PC-9 (cell line): ENCODE data around the gene TAF1A. TPM values are rescaled to one million over a fixed set of nuclear protein-coding genes. Genes with fewer than 3 reads are reported as not detected.

Experiments used
- BruUV-seq: library from RNA; stranded (reverse); fragments of 400-500 nt; replicated peaks from 2 replicates; lab custom pipeline; 2021; lab: Mats Ljungman, UMichigan
- CTCF ChIA-PET: fragments of 300-600 bp; sonication (Branson Sonifier 250); formaldehyde crosslinking; loops from one replicate; lab custom pipeline; 2022; ENCODE audit warnings: antibody characterized with exemption; lab: Charles Lee
- POLR2A ChIA-PET: fragments of 300-600 bp; sonication (Branson Sonifier 250); formaldehyde crosslinking; loops from one replicate; lab custom pipeline; 2022; ENCODE audit warnings: antibody characterized with exemption; ENCODE audit not compliant: unreplicated experiment; lab: Charles Lee
- DNase-seq, 2 experiments: peaks; one replicate each; pipeline versions ENCODE4 v3.0.0 to v3.0.0-alpha.2; 2015 to 2022; ENCODE audit warnings: mixed read lengths in 1 of 2
- H2AFZ ChIP-seq: fragments of 200-600 bp; sonication (generic); 2 replicates; pipeline ENCODE4 v1.8.1; 2017; ENCODE audit warnings: antibody characterized with exemption
- H3F3A ChIP-seq: fragments of 200-600 bp; sonication (generic); 2 replicates; pipeline ENCODE4 v1.8.1; 2017; ENCODE audit warnings: antibody characterized with exemption, mild to moderate bottlenecking, low read depth; ENCODE audit not compliant: insufficient read depth
- H3K27ac ChIP-seq: fragments of 200-600 bp; sonication (generic); 2 replicates; pipeline ENCODE4 v1.6.1; 2016; ENCODE audit warnings: mixed run types
- H3K27me3 ChIP-seq: fragments of 200-600 bp; sonication (generic); 2 replicates; pipeline ENCODE4 v1.6.1; 2016; ENCODE audit warnings: low read depth, mixed run types; ENCODE audit not compliant: insufficient read depth
- H3K36me3 ChIP-seq: fragments of 200-600 bp; sonication (generic); 2 replicates; pipeline ENCODE4 v1.6.1; 2016; ENCODE audit warnings: low read depth, mixed run types
- H3K4me1 ChIP-seq: fragments of 200-600 bp; sonication (generic); replicated peaks from 2 replicates; pipeline ENCODE4 v1.6.1; 2016; ENCODE audit warnings: mixed run types; ENCODE audit not compliant: insufficient read depth
- H3K4me2 ChIP-seq: fragments of 200-600 bp; sonication (generic); 2 replicates; pipeline ENCODE4 v1.6.1; 2017; ENCODE audit warnings: mixed run types
- H3K4me3 ChIP-seq: fragments of 200-600 bp; sonication (generic); 2 replicates; pipeline ENCODE4 v1.6.1; 2016; ENCODE audit warnings: mixed run types
- H3K79me2 ChIP-seq: fragments of 200-600 bp; sonication (generic); 2 replicates; pipeline ENCODE4 v1.6.1; 2017; ENCODE audit warnings: low read depth, mixed run types
- H3K9me2 ChIP-seq: fragments of 200-600 bp; sonication (generic); 2 replicates; pipeline ENCODE4 v1.8.1; 2017; ENCODE audit warnings: mild to moderate bottlenecking; ENCODE audit not compliant: insufficient read depth
- H3K9me3 ChIP-seq: fragments of 200-600 bp; sonication (generic); 2 replicates; pipeline ENCODE4 v1.8.1; 2016; ENCODE audit warnings: low read depth; ENCODE audit not compliant: insufficient read depth
- H4K20me1 ChIP-seq: fragments of 200-600 bp; sonication (generic); 2 replicates; pipeline ENCODE4 v1.8.1; 2017; ENCODE audit not compliant: insufficient read depth
- EZH2 ChIP-seq: fragments of 200-600 bp; sonication (generic); IDR thresholded peaks from 2 replicates; pipeline ENCODE4 v1.8.0; 2017; ENCODE audit warnings: antibody characterized with exemption, low read depth
- intact Hi-C: fragments of 100-400 bp; cut with micrococcal nuclease; formaldehyde crosslinking; loops from one replicate; pipeline ENCODE4 v1.10.0; 2022; ENCODE audit not compliant: unreplicated experiment
- total RNA-seq: library from RNA; stranded (reverse); gene quantifications from 2 replicates; pipeline ENCODE4 v1.2.3, GENCODE V29; 2021
- TF ChIP-seq, protein P1 (sequence below): fragments of 200-600 bp; sonication (generic); conservative IDR thresholded peaks from 2 replicates; pipeline ENCODE4 v1.6.1; 2017; ENCODE audit warnings: mixed run types, antibody characterized with exemption, mild to moderate bottlenecking, moderate library complexity

The TAF1A gene
- total RNA-seq, 1 experiment from 2014 or later, result 18.4 TPM

DNA sequence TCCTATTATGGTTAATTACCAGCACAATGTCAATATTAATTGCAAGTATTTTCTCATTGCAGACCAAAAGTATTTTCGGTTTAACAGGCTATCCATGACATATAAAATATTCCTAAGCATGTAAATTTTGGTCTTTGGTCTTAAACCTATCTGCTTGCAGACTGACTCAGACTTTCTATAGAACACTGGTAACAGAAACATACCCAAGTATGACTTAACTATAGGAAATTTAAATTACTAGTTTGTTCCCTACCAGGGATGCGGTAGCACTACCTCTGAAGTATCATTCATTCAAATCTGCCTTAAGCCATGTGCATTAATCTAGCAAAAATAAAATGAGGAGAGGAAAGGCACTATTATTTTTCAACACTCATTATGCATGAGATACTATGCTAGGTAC lies 2.9 kb downstream of the TAF1A start:
- Histone ChIP-seq H3K79me2 (peaks cover 77% of the 10 kb centered on the region), H4K20me1 (no peaks in the 10 kb centered on the region), H3K27ac (no peak overlapping the region), H3K4me2 (peak overlapping the region; percentile 34), H3K9me2 (no peaks in the 10 kb centered on the region), H3K27me3 (no peaks in the 10 kb centered on the region), H3K4me1 (peaks cover 48% of the 10 kb centered on the region), H3F3A (peaks cover 13% of the 10 kb centered on the region), H3K36me3 (peaks cover 52% of the 10 kb centered on the region), H2AFZ (no peak overlapping the region), H3K4me3 (no peak overlapping the region), H3K9me3 (no peaks in the 10 kb centered on the region)
- DNase-seq, result no peak
- no TSS peak for BruUV-seq
- ChIA-PET POLR2A (no interaction called here), CTCF (no interaction called here)
- TF ChIP-seq EZH2, result no peak
- TF ChIP-seq, protein P1, sequence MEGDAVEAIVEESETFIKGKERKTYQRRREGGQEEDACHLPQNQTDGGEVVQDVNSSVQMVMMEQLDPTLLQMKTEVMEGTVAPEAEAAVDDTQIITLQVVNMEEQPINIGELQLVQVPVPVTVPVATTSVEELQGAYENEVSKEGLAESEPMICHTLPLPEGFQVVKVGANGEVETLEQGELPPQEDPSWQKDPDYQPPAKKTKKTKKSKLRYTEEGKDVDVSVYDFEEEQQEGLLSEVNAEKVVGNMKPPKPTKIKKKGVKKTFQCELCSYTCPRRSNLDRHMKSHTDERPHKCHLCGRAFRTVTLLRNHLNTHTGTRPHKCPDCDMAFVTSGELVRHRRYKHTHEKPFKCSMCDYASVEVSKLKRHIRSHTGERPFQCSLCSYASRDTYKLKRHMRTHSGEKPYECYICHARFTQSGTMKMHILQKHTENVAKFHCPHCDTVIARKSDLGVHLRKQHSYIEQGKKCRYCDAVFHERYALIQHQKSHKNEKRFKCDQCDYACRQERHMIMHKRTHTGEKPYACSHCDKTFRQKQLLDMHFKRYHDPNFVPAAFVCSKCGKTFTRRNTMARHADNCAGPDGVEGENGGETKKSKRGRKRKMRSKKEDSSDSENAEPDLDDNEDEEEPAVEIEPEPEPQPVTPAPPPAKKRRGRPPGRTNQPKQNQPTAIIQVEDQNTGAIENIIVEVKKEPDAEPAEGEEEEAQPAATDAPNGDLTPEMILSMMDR, result no peak
- intact Hi-C loops, result no loop called here

DNA sequence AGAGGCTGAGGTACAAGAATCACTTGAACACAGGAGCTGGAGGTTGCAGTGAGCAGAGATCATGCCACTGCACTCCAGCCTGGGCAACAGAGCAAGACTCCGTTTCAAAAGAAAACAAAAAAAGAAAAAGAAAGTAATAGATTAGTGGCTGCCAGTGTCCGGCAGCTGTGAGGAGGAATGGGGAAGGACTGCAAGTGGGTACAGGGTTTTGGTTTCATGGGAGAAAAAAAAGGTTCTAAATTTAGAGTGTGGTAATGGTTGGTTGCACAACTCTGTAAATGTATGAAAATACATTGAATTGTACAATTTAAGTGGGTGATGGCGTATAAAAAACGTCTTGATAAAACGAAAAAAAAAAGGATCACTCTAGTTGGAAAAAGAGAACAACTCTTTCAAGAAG lies 6.7 kb downstream of the TAF1A start:
- Histone ChIP-seq H3K4me2 (no peak overlapping the region; the same call in 1 of the 2 replicates), H3K79me2 (peaks cover 82% of the 10 kb centered on the region), H3F3A (peaks cover 13% of the 10 kb centered on the region), H3K9me2 (0 out of 2 replicates have a peak, but pooled peaks cover 4% of the 10 kb centered on the region), H3K4me1 (peaks cover 38% of the 10 kb centered on the region), H3K4me3 (no peak overlapping the region), H3K27me3 (no peaks in the 10 kb centered on the region), H2AFZ (no peak overlapping the region), H4K20me1 (0 out of 2 replicates have a peak, but pooled peaks cover 3% of the 10 kb centered on the region), H3K36me3 (peaks cover 72% of the 10 kb centered on the region), H3K9me3 (no peaks in the 10 kb centered on the region), H3K27ac (peak overlapping the region; percentile 69)
- intact Hi-C loops, result no loop called here
- ChIA-PET POLR2A (no interaction called here), CTCF (no interaction called here)
- TF ChIP-seq EZH2, result no peak
- TF ChIP-seq, protein P1, result no peak
- no peak for DNase-seq
- no TSS peak for BruUV-seq

DNA sequence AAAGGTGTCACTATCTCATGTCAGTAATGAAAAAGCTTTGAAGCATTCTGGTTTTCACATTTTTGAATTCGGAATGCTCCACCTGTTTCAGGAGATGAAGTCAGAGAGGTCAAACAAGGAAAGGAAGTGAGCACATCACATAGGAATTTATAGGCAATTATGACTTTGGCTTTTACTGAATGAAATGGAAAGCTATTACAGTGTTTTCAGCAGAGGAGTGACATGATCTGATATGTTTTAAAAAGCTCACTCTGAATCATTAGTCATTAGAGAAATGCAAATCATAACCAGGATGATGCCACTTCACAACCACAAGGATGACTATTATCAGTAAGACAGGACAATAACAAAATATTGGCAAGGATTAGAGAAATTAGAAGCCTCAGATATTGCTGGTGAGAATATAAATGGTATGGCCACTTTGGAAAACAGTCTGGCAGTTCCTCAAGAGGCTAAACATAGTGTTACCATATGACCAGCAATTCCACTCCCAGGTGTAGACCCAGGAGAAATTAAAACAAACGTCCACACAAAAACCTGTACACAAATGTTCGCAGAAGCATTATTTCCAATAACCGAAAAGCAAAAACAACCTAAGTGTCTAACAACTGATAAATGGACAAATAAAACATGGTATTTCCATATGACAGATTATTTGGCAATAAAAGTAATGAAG lies 7.5 kb downstream of the TAF1A start:
- no TSS peak for BruUV-seq
- peaks cover 13% of the 10 kb centered on the region for H3F3A ChIP-seq
- peak overlapping the region; percentile 32 for H3K4me2 ChIP-seq
- peak in 1 of 2 experiments; percentile 84 for DNase-seq
- H3K4me3 ChIP-seq, result no peak overlapping the region
- H3K9me2 ChIP-seq, result 0 out of 2 replicates have a peak, but pooled peaks cover 4% of the 10 kb centered on the region
- TF ChIP-seq, protein P1, result no peak
- no peak for TF ChIP-seq EZH2
- H3K79me2 ChIP-seq, result peaks cover 75% of the 10 kb centered on the region
- intact Hi-C loops, result no loop called here
- H4K20me1 ChIP-seq, result 0 out of 2 replicates have a peak, but pooled peaks cover 3% of the 10 kb centered on the region
- peak overlapping the region; percentile 69 for H3K27ac ChIP-seq
- H3K9me3 ChIP-seq, result no peaks in the 10 kb centered on the region
- no peaks in the 10 kb centered on the region for H3K27me3 ChIP-seq
- POLR2A ChIA-PET, result no interaction called here
- peaks cover 77% of the 10 kb centered on the region for H3K36me3 ChIP-seq
- no peak overlapping the region for H2AFZ ChIP-seq
- peaks cover 32% of the 10 kb centered on the region for H3K4me1 ChIP-seq
- CTCF ChIA-PET, result interaction anchor here (0.6 kb wide), 1 partner anchor 19 kb away, joined by 3 read pairs; no protein-coding TSS in a partner anchor
